Erythroblast (primary cell): Measurements from ENCODE around the gene GNAQ.

Experiments
- DNase-seq, 2 experiments: peaks; one replicate each; lab custom pipeline; 2025; lab: John Stamatoyannopoulos, UW
- GATA1 ChIP-seq: IDR thresholded peaks from 2 replicates; pipeline ENCODE4 v1.6.1; 2011; ENCODE audit warnings: low read depth, mild to moderate bottlenecking, control low read depth, low read length, moderate library complexity
- POLR2A ChIP-seq: IDR thresholded peaks from 2 replicates; pipeline ENCODE4 v1.6.1; 2011; ENCODE audit warnings: mild to moderate bottlenecking, low read length

GNAQ gene

DNA sequence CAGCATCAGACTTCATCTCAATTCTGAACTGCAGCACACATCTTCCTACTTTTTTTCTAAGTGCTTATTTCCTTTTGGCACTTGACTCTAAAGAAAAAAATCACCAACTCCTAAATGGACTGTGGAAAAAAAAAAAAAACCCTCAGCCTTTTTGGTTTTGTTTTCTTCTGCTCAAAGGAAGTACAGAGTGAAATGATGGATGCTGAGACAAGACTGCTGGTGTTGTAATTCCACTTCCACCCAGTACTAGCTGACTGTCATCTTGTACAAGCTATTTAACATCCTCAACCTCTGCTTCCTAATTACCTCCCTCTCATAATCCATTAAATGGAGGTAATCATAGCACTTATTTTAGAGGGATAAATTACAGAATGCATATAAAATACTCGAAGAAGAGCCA is 212.0 kb downstream of the GNAQ start:
- TF ChIP-seq POLR2A, result no peak
- TF ChIP-seq GATA1, result no peak
- peak; percentile 7 to 40 for DNase-seq

DNA sequence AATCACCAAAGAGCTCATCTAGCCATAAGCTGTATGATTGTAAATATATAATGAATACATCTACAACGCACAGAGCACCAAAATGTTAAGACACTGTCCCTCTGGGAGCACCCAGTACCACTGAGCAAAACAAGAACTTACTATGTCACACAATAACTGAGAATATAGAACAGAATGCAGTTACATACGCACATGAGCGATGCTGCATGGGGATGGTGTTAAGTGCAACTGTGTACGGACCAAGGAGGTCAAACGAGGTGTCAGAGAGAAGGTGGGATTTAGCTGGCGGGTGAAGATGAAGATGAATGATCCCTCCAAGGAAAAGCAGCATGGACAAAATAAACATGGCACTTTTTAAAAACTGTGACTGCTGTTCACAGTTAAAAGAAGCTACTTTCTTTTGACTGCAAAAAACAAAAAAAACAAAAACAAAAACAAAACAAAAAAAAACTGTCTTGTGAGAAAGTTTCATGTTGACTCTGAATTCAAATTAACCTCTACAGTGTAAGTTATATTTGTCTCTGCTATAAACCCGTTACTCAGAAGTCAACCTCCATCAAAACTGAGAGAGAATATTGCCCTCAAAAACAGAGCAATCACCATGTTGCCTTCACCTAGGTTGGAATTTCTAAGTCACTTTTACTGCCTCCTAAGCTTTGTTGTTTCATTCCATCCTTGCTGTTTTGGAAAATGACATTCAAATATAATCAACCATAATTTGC is 213.9 kb downstream of the GNAQ start:
- TF ChIP-seq POLR2A (no peak), GATA1 (no peak)
- DNase-seq, result no peak

DNA sequence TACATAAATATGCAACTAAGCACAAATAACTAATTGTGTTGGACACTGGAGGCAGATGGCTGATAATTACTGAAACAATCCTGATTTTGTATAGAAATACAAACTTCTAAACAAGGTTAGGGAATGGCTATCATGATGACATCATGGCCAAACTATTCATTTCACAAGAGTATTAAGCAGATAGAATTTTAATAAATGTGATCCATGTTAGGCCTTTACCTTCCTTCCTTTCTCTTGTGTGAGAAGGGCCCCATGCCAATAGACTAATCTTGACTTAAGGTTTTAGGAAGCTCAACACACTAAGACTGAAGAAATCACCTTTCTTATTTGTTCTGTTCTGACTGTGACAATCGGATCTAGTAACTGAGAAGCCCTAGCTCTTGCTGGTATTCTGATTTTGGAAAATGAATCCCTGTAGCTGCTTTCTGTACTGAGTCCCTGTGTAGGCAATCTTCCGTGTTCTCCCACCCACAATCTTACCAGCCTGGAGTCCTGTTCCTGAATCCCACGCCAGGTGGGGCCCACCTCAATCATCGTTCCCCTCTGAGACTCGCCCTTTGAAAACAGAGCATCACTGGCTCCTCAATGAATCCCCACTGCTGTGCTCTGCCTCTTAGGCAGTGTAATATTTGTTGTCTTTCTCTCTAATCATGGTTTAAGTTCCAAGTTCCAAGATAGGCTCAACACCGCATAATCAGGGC is 214.8 kb downstream of the GNAQ start:
- no peak for DNase-seq
- no peak for TF ChIP-seq GATA1
- no peak for TF ChIP-seq POLR2A

DNA sequence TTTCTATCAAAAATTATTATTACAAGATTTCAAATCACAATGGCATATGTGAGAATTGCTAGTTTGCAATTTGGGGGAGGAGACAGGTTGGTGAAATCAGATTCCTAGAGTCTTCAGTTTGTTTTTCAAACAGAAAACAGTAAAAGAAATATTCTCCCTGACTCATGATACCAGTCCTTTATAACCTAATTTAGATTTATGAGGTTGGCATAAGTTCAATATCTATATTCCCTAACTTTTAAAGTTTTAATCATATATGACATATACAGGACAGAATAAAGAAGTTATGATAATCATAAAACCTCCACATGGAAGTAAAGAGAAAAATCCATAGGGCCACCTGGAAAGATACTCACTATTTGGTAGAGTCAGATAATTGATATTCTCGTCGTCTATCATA is 216.4 kb downstream of the GNAQ start:
- DNase-seq, result no peak
- TF ChIP-seq POLR2A (no peak), GATA1 (no peak)

DNA sequence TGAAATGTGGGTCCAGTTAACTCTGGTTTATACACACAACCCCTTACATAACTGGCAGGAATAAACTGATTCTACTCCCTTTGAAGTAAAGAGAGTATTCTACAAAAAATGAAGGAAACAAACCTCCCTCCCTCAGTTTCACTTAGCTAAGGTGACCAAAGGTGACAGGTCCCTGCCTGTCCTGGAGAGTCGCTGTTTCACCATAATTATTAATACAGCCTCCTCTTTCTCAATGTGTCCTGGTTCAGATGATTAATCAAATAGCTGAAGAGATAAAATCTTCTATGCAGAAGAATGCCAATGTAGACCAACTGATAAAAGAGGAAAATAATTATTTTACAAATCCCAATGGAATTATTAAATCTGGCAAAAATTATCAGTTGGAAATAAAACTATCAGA is 219.8 kb downstream of the GNAQ start:
- TF ChIP-seq POLR2A (no peak), GATA1 (no peak)
- DNase-seq, result no peak

DNA sequence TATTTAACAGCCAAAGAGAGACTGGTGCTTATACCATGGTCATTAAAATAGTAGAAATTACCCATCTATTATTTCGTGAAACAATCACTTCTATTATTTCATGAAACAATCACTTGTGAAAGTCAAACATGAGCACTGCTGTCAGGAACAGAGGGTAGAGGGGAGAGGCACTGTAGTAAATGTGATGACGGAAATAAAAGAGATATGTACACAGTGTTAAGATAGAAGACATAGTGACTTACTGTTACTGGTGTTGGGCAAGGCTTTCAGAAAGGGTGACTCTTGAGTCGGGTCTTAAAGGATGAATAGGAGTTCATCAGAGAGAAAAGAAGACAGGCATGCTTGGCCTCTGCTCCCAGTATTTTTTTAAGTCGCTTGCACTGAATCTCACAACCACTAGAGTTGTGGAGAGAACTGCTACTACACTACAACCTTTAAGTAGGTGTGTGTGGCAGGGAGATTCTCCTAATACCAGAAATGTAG is 220.9 kb downstream of the GNAQ start:
- TF ChIP-seq GATA1 (no peak), POLR2A (no peak)
- no peak for DNase-seq

DNA sequence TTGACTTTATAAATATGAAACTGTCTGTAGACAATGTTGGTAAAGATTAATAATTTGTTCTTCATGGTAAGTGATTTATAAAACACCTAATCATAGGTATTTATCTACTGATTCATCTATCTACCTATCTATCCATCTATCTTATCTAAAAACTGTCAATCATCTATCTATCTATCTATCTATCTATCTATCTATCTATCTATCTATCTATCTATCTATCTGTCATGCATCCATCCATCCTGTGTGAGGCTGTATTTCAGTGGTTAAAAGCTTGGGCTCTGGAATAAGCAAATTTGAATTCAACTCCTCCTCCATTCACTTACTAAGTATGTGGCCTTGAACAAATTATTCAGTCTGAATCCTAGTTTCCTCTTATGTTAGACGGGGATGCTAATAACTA is 221.6 kb downstream of the GNAQ start:
- DNase-seq, result no peak
- no peak for TF ChIP-seq POLR2A
- TF ChIP-seq GATA1, result no peak

DNA sequence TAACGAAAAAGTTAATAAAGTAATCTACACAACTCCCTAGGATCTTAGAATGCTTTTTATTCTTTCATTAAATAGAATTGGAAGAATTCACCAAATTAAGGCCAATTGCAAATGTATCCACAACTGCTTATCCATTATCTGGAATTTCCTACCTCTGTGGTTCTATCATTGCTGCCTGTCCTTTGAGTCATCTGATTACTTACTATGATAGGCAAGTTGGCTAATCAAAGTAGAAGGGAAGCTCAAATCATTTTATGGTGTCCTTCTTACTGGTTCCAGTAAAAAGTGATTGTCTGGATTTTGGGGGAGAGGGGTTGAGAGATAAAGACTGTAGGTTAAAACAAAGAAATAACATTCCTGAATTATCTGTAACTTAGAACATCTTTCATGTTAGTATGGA is 222.1 kb downstream of the GNAQ start:
- DNase-seq, result no peak
- no peak for TF ChIP-seq POLR2A
- TF ChIP-seq GATA1, result no peak

DNA sequence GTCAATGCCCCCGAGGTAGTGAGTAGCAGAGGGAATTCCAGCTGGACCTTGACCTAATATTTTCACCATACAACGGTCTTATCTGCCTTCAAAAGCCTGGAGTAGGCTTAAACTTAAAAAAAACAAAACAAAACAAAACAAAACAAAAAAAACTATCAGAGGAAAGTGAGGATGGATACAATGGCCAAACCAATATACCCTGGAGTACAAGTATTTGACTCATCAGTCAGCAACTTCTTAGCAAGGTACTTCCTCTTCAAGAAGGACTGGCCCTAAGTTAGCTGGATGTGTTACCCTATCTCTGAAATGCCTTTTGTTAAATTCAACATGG is 222.9 kb downstream of the GNAQ start:
- no peak for TF ChIP-seq POLR2A
- TF ChIP-seq GATA1, result no peak
- DNase-seq, result no peak

DNA sequence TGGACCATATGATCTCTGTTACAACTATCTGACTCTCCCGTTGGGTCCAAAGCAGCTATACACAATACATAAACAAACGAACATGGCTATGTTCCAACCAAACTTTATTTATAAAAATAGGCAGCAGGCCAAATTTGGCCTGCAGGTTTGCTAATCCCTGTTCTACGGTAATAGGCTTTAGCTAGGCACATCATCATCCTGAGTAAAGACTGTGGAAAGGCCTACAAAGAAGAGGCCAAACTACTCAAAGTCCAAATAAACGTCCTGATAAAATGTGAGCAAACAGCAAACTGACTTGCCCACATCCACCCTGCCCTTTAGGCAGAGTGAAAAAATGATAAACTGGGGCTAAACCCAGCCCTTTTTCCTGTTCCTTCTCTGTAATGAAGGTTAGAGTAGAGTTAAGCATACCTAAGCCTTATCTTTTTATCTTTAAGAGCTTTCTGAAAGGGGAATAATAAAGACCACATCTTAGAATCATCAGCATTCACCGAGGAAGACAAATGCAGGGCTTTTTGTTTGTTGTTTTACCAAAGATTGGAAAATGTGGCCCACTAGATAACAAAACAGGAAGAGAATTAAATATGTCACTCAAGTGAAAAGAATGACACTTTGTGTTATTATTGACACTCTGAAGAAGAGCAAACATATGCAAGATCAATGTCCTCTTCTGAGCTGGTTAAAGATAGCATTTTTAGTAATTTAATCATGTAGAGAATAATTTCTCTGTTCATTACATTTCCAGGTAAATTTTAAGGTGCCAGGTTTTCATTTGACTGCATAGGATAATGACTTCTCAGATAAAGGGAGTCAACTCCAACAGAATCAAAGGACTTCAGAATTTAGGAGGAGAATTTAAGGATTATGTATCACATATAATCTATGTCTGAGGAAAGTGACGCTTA is 223.5 kb downstream of the GNAQ start:
- peak; percentile 26 to 32 for DNase-seq
- TF ChIP-seq POLR2A (no peak), GATA1 (no peak)

DNA sequence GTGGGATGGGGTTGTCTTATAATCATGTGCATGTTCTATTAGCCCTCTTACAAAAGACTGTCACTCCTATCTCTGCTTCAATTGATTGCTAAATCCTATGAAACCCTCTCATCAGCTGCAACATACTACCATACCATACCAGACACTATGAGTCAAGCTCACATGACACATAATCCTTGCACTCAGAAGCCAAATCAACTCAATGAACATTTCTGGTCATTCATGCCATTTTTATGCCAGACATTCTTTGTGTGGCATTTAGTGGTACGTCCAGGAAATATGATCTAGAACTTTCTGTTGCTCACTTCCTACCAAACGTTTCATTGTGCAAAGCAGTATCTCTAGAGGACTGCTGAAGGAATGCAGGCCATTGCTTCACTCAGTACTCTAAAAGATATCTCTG is 224.3 kb downstream of the GNAQ start:
- peak; percentile 18 to 66 for DNase-seq
- TF ChIP-seq GATA1, result no peak
- TF ChIP-seq POLR2A, result no peak

DNA sequence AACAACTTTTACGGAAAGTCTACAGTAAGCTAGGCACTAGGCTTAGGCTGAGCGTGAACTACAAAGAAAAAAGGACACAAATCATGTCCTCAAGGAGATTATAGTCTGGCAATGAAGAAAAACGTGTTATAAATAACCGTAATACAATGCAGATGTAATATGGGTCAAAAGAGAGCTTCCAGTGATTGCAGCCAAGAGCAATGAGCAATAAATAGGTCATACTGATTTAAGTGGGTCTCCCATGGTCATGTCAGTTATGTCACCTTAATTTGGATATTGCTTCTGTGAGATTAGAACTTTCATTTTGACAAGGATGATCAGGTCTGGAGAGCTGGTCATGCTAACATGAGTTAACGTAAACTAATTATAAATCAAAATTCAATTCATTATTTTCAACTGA is 224.9 kb downstream of the GNAQ start:
- peak in 1 of 2 experiments; percentile 35 for DNase-seq
- TF ChIP-seq POLR2A, result no peak
- TF ChIP-seq GATA1, result no peak

DNA sequence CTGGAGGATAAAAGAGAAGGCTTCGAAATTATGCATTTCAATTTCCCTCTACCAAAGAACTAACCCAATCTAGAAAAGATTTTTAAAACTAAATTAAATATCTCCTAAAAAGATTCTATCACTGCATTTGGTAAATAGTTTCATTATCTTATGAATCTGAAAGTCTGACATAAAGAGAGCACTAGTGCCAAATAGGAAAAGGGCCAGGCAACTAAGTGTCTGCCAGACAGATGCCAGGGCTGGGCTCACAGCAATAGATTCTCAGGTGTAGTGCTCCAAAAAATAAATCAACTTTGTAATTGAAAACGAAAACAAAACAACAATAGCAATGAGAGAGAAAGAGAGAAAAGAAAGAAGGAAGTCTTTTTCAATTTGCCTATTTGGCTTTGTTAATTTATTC is 225.8 kb downstream of the GNAQ start:
- no peak for DNase-seq

DNA sequence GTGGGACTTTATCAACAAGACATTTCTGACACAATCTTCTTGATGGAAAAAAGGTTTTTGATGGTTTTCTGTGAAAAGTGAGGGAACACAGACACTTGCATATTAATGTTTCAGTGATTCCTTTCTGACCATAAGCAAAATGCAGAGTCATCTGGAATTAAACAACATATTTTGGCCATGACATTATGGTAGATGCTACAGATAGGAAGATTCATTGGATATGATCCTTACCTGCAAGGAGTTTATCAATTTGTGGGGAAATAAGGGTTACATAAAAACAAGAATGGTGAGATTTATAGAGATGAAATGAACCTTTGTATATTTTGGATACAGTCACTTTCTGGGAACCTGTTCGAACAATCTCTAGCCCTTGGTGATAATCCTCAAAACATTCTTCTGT is 228.2 kb downstream of the GNAQ start:
- TF ChIP-seq POLR2A (no peak), GATA1 (no peak)

More for the DNA sequence above, 225.8 kb downstream of the GNAQ start:
- no peak for TF ChIP-seq GATA1
- TF ChIP-seq POLR2A, result no peak

More for the DNA sequence above, 228.2 kb downstream of the GNAQ start:
- DNase-seq, result no peak
